ENCODE data around the gene SSMEM1. TPM values are rescaled to one million over a fixed set of nuclear protein-coding genes. Genes with fewer than 3 reads are reported as not detected.

Gene SSMEM1
- total and polyA plus RNA-seq, 9 of the 15 experiments (the other 6 are each of a cell fraction or from before 2014, with no cell fraction given): 0.10 to 0.28 (median 0.18) TPM; not detected in 4

- TF ChIP-seq CHD7 (IDR thresholded peaks at IDR 0.05; ENCODE audit: low read depth, low read length) (peak; percentile 13), POLR2B (IDR thresholded peaks at IDR 0.05; ENCODE audit: low read depth, partially characterized antibody) (no peak), MEF2D (tag; conservative IDR thresholded peaks at IDR 0.05; ENCODE audit: low read depth) (0 out of 2 replicates have a peak, but pooled peaks have one; percentile 22), ZNF431 (CRISPR knock-in tag; IDR thresholded peaks at IDR 0.05) (no peak), NR4A1 (CRISPR knock-in tag; IDR thresholded peaks at IDR 0.05) (no peak), NR4A1 (tag; IDR thresholded peaks at IDR 0.05) (no peak), TEAD1 (CRISPR knock-in tag; IDR thresholded peaks at IDR 0.05) (peak; percentile 93 to 97), HES1 (IDR thresholded peaks at IDR 0.05; ENCODE audit: low read depth) (no peak; the same call in 1 of the 2 replicates), ZNF212 (CRISPR knock-in tag; IDR thresholded peaks at IDR 0.05) (no peak), OTX1 (CRISPR knock-in tag; IDR thresholded peaks at IDR 0.05) (no peak), TGIF2 (CRISPR knock-in tag; IDR thresholded peaks at IDR 0.05) (no peak), EGR1 (conservative IDR thresholded peaks at IDR 0.05) (no peak), NKRF (IDR thresholded peaks at IDR 0.05; ENCODE audit: borderline replicate concordance) (no peak), ZNF124 (CRISPR knock-in tag; IDR thresholded peaks at IDR 0.05) (no peak)
These were observed 34.7 kb downstream of the SSMEM1 start (continued) for GRCh38 chr7:130242198-130243014.
